Fibroblast of lung (primary cell): ENCODE measurements around the gene LYVE1. TPM values are rescaled to one million over a fixed set of nuclear protein-coding genes. Genes with fewer than 3 reads are reported as not detected.

Source experiments
- DNase-seq, 2 donors: peaks; one replicate each; pipeline versions ENCODE4 v3.0.0 to v3.0.0-alpha.2; 2010; ENCODE audit warnings: low read depth in 2 of 2
- H2AFZ ChIP-seq: 2 replicates; pipeline ENCODE4 v1.5.1; 2012; ENCODE audit warnings: low read length, control low read depth, inconsistent platforms
- H3K27ac ChIP-seq: 2 replicates; pipeline ENCODE4 v1.5.1; 2011; ENCODE audit warnings: low read length, control low read depth; ENCODE audit not compliant: insufficient read depth
- H3K27me3 ChIP-seq: 2 replicates; pipeline ENCODE4 v1.5.1; 2011; ENCODE audit warnings: mild to moderate bottlenecking, low read length; ENCODE audit not compliant: control insufficient read depth, insufficient read depth
- H3K36me3 ChIP-seq: 2 replicates; pipeline ENCODE4 v1.5.1; 2011; ENCODE audit warnings: low read length; ENCODE audit not compliant: control insufficient read depth, insufficient read depth
- H3K4me1 ChIP-seq: 2 replicates; pipeline ENCODE4 v1.5.1; 2011; ENCODE audit warnings: low read length; ENCODE audit not compliant: control insufficient read depth, insufficient read depth; ENCODE audit errors: extremely low read depth
- H3K4me2 ChIP-seq: 2 replicates; pipeline ENCODE4 v1.5.1; 2011; ENCODE audit warnings: low read length, control low read depth; ENCODE audit not compliant: insufficient read depth; ENCODE audit errors: extremely low read depth
- H3K4me3 ChIP-seq, 4 experiments: fragments of 200-600 bp in 1 of 4; sonication (generic) in 1 of 4; replicated peaks in 1 of 4; 2 replicates each; pipeline ENCODE4 v1.5.1; 2011 to 2016; ENCODE audit warnings: low read length in 4 of 4, low read depth in 3 of 4, mild to moderate bottlenecking in 3 of 4, control low read depth in 2 of 4, inconsistent platforms in 1 of 4, mixed read lengths in 1 of 4; ENCODE audit not compliant: insufficient read depth in 1 of 4; ENCODE audit errors: control extremely low read depth in 1 of 4
- H3K79me2 ChIP-seq: 2 replicates; pipeline ENCODE4 v1.5.1; 2012; ENCODE audit warnings: mild to moderate bottlenecking, low read length, inconsistent platforms; ENCODE audit not compliant: control insufficient read depth, insufficient read depth
- H3K9ac ChIP-seq: 2 replicates; pipeline ENCODE4 v1.5.1; 2011; ENCODE audit warnings: mild to moderate bottlenecking, low read length, control low read depth; ENCODE audit not compliant: insufficient read depth
- H3K9me3 ChIP-seq: 2 replicates; pipeline ENCODE4 v1.5.1; 2012; ENCODE audit warnings: low read depth, low read length; ENCODE audit not compliant: control insufficient read depth, insufficient read depth
- H4K20me1 ChIP-seq: 2 replicates; pipeline ENCODE4 v1.5.1; 2011; ENCODE audit warnings: low read length; ENCODE audit not compliant: control insufficient read depth, insufficient read depth; ENCODE audit errors: extremely low read depth
- CTCF ChIP-seq, 2 donors: IDR thresholded peaks in 1 of 2; conservative IDR thresholded peaks in 1 of 2; 1 replicate in 1 of 2; 2 replicates in 1 of 2; pipeline ENCODE4 v1.5.1; 2011 to 2012; ENCODE audit warnings: low read length in 2 of 2, control low read depth in 1 of 2, inconsistent platforms in 1 of 2, low read depth in 1 of 2, mild to moderate bottlenecking in 1 of 2
- EZH2 ChIP-seq: IDR thresholded peaks from 2 replicates; pipeline ENCODE4 v1.5.1; 2012; ENCODE audit warnings: low read length, control low read depth, mild to moderate bottlenecking; ENCODE audit errors: missing control alignments
- polyA minus RNA-seq: library from RNA; depleted of rRNA, polyadenylated mRNA; stranded (reverse); fragments of >200 nt; gene quantifications from 2 replicates; pipeline ENCODE4 v1.2.3, GENCODE V29; 2011; ENCODE audit warnings: low replicate concordance
- polyA plus RNA-seq, 2 donors: library from polyadenylated mRNA; depleted of rRNA in 1 of 2; stranded (reverse) in 1 of 2; unstranded in 1 of 2; fragments of >200 nt; gene quantifications; 2 replicates each; pipeline ENCODE4 v1.2.1, GENCODE V29; 2011 to 2012; ENCODE audit warnings: missing spikeins in 1 of 2
- total RNA-seq: library from RNA; depleted of rRNA; stranded (reverse); fragments of >200 nt; gene quantifications from 2 replicates; pipeline ENCODE4 v1.2.1, GENCODE V29; 2014

LYVE1 gene
- total RNA-seq (under 0.01 and 0.17 TPM in 2 replicates), polyA plus RNA-seq (0.01 and 0.08 TPM in 2 replicates), polyA minus RNA-seq (not detected in 2 replicates)
- polyA plus RNA-seq (2012), result not detected in 2 replicates

DNA sequence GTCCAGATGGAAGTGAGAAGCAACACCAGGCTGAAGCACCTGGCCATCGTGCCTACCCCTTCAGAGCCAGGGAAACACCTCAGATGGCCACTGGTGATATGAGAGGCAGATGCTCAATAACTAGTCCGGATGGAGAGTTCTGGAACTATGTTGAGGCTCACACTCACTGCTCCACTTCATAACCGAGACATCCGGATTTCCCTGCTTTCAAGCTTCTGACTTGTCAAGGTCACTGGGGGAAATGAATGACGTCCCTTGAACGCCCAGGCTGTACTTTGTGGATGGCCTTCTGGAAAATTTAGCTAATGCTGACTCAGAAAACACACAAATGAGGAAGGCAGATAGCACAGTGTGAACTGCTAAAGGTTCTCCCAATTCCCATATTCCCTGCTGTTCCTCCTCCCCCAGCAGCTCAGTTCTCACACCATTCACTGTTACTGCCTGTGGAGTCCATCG, at the start of gene LYVE1:
Gene LYVE1, minus strand, starts transcription at position 180 of the 456 bp plus-strand sequence. Its CDS starts 133 bp downstream, at position 47.
- H3K27ac ChIP-seq, result no peak within 1 kb of the TSS

GRCh38 chr11:10617551-10617950, 49.1 kb upstream of the LYVE1 start:
- TF ChIP-seq EZH2, result no peak
- no peak for TF ChIP-seq CTCF (conservative IDR thresholded peaks at IDR 0.05 in 1 of 2, IDR thresholded peaks at IDR 0.05 in 1 of 2; ENCODE audit: low read depth in 1 of 2, low read length in 2 of 2)
- Histone ChIP-seq H3K36me3 (peaks cover 3% of the 10 kb centered on the region), H3K27me3 (no peaks in the 10 kb centered on the region), H3K4me2 (no peak overlapping the region), H3K79me2 (no peaks in the 10 kb centered on the region), H3K27ac (no peak overlapping the region), H4K20me1 (no peaks in the 10 kb centered on the region), H3K9ac (no peak overlapping the region), H3K4me1 (no peaks in the 10 kb centered on the region), H3K9me3 (no peaks in the 10 kb centered on the region), H3K4me3 (no peak overlapping the region), H2AFZ (no peak overlapping the region)
- no peak for DNase-seq

More for the DNA sequence above, at the start of gene LYVE1:
- H3K36me3 ChIP-seq, result no peaks in the 10 kb centered on the region
- no peaks in the 10 kb centered on the region for H3K9me3 ChIP-seq
- no peak within 1 kb of the TSS for H3K4me2 ChIP-seq
- DNase-seq, result peak in 1 of 2 donors; percentile 11
- H3K4me3 ChIP-seq, result no peak within 1 kb of the TSS
- H4K20me1 ChIP-seq, result no peaks in the 10 kb centered on the region
- no peaks in the 10 kb centered on the region for H3K4me1 ChIP-seq
- H3K27me3 ChIP-seq, result no peaks in the 10 kb centered on the region
- H3K79me2 ChIP-seq, result no peaks in the 10 kb centered on the region
- TF ChIP-seq EZH2, result no peak
- H3K9ac ChIP-seq, result no peak within 1 kb of the TSS
- no peak within 1 kb of the TSS for H2AFZ ChIP-seq

DNA sequence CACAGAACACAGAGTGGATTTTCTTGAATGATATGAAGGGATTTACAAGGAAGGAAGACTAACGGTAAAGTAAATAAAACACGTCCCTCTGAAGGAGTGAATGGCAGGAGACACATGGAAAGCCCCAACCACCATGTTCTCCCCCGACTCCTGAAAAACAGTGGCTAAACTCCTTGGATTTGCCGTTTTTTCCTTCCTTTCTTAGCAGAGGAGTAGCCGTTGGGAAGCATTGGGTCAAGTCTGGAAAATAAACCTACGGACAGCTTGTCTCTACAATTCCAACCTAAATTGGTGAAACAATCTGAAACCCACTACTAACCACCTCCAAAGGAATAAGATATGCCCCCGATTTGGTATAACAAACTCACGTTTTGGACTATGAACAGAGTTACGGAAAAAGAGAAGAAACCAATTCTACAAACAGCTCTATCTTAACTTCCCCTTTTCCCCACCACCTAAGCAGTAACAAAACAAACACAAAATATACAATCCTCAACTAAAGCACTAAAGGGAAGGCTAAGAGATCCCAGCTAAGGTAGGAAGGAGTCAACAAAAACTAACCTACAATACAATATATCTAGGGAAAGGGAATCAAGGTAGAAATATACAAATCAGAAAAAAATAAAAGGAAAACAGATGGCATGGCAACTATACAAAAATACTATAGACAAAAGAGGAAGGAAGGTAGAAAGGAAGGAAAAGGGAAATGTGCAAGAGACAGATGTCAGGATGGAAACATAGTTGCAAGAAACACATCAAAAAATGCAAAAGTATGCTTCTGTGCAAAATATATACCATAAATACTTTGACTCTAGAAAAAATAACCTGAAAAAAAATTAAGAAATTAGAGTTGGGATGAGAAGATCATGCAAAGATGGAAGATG, 43.8 kb upstream of the LYVE1 start:
- Histone ChIP-seq H3K4me3 (no peak overlapping the region), H3K79me2 (no peaks in the 10 kb centered on the region), H4K20me1 (no peaks in the 10 kb centered on the region), H3K36me3 (peaks cover 6% of the 10 kb centered on the region), H3K4me1 (peaks cover 4% of the 10 kb centered on the region), H3K9ac (no peak overlapping the region), H3K4me2 (no peak overlapping the region), H3K9me3 (no peaks in the 10 kb centered on the region), H2AFZ (no peak overlapping the region), H3K27ac (no peak overlapping the region), H3K27me3 (no peaks in the 10 kb centered on the region)
- DNase-seq, result no peak
- no peak for TF ChIP-seq EZH2
- TF ChIP-seq CTCF (conservative IDR thresholded peaks at IDR 0.05 in 1 of 2, IDR thresholded peaks at IDR 0.05 in 1 of 2; ENCODE audit: low read depth in 1 of 2, low read length in 2 of 2), result no peak
